NCI-H2107 treated with DMSO at 0.1 percent for 48 hours (cell line): ENCODE measurements around the gene OR51T1.
"Not testable (repeated sequence)": the region's sequence is repeated elsewhere in the genome, so short reads cannot be mapped to it uniquely, and the experiment has no call there.

Source experiments
- DNase-seq: peaks from one replicate; lab custom pipeline; 2025; ENCODE audit not compliant: unreplicated experiment; lab: John Stamatoyannopoulos, UW

OR51T1 gene, protein sequence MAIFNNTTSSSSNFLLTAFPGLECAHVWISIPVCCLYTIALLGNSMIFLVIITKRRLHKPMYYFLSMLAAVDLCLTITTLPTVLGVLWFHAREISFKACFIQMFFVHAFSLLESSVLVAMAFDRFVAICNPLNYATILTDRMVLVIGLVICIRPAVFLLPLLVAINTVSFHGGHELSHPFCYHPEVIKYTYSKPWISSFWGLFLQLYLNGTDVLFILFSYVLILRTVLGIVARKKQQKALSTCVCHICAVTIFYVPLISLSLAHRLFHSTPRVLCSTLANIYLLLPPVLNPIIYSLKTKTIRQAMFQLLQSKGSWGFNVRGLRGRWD

DNA sequence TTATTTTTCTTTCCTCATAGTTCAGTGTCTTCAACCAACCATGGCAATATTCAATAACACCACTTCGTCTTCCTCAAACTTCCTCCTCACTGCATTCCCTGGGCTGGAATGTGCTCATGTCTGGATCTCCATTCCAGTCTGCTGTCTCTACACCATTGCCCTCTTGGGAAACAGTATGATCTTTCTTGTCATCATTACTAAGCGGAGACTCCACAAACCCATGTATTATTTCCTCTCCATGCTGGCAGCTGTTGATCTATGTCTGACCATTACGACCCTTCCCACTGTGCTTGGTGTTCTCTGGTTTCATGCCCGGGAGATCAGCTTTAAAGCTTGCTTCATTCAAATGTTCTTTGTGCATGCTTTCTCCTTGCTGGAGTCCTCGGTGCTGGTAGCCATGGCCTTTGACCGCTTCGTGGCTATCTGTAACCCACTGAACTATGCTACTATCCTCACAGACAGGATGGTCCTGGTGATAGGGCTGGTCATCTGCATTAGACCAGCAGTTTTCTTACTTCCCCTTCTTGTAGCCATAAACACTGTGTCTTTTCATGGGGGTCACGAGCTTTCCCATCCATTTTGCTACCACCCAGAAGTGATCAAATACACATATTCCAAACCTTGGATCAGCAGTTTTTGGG, at the start of gene OR51T1:
Gene OR51T1 (plus strand): TSS at position 41 of the 641 bp plus-strand sequence. CDS start 0 bp downstream, at position 41.
- no peak for DNase-seq

DNA sequence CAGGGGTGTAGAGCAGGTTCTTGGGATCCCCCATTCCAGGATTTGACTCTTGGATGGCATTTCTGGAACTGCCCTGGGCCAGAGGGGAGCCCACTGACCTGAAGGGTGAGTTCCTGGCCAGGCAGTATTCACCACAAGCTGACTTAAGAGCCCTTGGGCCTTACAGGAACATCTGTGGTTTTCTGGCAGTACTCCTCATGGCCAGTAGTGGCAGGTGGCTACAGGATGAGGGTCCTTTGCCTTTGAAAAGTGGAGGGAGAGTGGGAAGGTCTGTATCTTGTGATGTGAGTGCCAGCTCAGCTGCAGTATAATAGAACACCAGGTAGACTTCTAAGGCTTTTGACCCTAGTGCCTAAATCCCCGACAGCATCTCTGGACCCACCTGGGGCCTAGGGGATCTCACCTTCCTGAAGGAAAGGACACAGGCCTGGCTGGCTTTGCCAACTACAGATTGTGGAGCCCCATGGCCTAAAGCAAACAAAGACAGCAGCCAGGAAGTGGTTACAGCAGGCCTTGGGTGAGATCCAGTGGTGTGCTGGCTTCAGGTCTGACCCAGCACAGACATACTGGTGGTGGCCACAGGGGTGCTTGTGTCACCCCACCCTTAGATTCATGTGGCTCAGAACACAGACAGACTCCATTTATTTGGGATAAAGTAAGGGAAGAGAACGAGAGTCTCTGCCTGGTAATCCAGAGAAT, 41.7 kb upstream of the OR51T1 start:
- DNase-seq = no peak

DNA sequence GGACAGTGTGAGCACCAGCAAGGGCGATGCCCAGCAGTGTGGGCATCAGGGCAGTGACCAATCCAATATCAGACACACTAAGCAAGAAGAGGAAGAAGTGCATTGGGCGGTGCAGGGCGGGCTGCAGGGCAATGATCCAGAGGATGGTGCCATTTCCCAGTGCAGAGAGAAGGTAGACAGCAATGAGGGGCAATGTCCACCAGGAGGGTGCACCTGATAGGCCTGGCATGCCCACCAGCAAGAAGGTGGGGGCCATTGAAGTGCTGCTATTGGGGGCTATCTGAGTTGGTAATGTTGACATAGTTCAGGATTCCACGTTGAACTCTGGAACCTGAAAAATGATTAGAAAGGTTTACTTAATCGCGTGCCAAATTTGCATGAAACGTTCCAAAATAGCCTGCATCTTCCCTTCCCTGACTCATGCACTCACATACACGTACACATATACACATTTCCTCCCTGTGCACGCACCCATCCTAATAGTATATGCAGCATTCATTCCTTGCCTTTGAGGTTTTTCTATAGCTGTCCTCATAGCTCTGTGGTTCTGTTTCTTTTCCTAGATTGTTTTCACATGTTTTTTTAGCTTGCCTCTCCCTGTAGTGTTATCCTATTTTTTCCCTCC, 32.7 kb upstream of the OR51T1 start, which contains the start of gene OR51S1:
Gene OR51S1 (minus strand): TSS at position 301 of the 625 bp plus-strand sequence. CDS start 0 bp downstream, at position 301.
- DNase-seq = no peak

- DNase-seq = no peak
These were observed 30.7 kb upstream of the OR51T1 start for GRCh38 chr11:4851033-4851432.

DNA sequence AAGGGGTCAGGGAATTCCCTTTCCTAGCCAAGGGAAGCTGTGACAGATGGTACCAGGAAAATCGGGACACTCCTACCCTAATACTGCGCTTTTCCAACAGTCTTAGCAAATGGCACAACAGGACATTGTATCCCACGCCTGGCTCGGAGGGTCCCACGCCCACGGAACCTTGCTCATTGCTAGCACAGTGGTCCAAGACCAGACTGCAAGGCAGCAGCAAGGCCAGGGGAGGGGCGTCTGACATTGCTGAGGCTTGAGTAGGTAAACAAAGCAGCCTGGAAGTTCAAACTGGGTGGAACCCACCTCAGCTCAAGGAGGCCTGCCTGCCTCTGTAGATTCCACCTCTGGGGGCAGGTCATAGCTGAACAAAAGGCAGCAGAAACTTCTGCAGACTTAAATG, 27.4 kb upstream of the OR51T1 start:
- not testable (repeated sequence) for DNase-seq

DNA sequence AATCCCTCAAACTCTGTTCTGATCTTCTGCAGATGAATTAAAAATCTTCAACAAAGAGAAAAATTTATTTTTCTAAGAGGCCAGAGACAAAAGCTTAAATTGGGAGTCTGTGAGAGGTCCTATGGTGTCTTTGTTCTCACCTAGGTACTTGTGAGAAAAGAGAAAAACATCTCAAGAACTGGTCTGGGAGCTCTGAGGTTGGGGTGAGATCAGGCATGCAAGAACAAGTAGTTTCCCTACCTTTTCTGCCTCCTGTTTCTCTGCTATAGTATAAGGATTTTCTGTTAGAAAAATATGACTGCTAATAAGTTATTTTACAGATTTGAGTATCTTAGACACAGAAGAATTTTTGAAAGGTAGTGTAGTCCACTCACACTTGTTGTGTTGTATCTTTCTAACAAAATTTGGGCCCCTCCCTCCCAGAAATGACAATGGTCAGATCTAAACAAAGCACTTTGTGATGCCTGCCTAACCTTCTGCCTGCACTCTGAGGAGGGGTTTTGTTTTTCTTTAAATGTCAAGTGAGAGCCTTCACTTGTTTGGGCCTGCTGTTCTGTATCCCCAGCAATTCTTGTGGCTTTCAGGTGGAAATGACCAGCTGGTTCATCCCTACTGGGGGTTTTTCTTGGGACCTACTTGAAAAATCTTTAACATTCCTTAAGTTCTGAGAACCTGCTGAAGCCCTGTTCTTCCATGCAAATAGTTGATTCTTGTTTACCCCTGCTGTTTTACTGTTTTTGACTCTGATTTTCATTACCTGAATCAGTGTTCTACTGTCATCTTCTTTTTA, 19.1 kb upstream of the OR51T1 start:
- DNase-seq = no peak

DNA sequence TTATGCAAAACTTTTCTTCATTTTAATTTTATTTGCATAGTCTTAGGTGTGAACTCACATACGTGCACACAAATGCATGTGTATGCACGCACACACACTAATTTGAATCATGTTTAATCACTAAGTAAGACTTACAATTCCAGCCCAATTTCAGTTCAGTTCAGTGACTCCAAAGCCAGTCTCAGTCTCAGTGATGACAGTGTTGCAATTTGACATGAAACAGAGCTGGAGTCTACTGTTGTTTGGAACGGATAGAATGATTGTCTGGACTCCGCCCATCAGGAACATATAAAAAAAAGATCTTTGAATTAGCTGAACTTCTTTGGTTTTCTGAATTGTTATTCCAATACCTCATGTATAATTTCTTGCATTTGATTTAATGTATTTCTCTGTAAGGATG, 17.8 kb upstream of the OR51T1 start:
- DNase-seq = no peak

GRCh38 chr11:4865855-4866254, 15.8 kb upstream of the OR51T1 start:
- no peak for DNase-seq

DNA sequence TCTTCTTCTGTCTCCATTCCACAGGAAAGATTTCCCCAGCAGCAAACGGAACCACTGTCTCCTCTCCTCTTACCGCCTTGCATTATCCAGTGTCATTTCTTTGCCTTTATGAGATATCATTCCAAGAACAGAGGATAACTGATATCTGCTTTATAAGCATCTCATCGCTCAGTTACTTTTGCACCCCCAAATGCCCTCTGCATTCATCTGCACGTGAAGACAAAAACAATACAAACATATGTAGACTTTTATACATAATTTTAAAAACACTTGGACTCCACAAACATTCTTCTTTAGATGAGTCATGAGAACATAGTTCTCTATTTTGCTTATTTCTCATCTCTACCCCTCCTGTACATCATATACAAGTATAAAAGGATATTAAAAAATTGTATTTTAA, 512 bp upstream of the OR51T1 start:
- DNase-seq = no peak

- no peak for DNase-seq
These were observed 843 bp downstream of the OR51T1 start for GRCh38 chr11:4882543-4882942.

DNA sequence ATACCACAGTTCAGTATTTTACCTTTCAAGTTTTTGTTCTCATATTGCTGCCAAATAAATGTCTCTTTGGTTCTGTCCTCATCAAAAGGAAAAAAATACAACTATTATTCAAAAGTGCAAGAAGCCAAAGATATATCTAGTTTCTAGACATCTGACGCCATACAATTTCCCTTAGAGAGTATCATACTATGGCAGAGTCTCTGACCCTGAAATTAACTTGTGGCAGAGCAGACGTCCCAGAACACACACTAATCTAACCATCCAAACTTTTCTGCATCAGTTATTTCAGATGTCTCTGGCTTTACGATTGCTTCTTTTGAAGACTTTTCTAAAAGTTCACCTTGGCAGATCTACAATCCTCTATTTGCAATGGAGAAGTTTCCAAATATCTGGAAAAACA, 2.7 kb downstream of the OR51T1 start:
- no peak for DNase-seq

DNA sequence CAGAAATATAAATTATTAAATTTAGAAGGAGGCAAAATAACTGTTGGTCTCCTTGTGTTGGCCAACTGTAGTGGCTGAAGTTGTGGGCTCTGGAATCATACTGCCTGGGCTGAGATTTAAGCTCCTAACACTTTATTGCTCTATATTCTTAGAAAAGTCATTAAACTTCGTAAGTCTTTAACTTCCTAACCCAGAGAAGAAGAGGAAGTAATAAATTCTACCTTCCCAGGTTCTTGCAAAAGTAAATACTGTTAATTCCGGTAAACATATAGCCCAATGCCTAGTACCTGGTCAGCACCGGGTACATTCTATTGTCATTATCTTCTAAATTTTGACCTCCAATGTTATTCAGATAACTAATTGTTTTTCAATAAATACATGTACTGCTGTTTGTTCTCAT, 4.5 kb downstream of the OR51T1 start:
- no peak for DNase-seq

- no peak for DNase-seq
These were observed 5.9 kb downstream of the OR51T1 start for GRCh38 chr11:4887591-4887990.

GRCh38 chr11:4890279-4890678, 8.6 kb downstream of the OR51T1 start:
- DNase-seq = no peak

- no peak for DNase-seq
These were observed 10.4 kb downstream of the OR51T1 start for GRCh38 chr11:4891996-4892640.

DNA sequence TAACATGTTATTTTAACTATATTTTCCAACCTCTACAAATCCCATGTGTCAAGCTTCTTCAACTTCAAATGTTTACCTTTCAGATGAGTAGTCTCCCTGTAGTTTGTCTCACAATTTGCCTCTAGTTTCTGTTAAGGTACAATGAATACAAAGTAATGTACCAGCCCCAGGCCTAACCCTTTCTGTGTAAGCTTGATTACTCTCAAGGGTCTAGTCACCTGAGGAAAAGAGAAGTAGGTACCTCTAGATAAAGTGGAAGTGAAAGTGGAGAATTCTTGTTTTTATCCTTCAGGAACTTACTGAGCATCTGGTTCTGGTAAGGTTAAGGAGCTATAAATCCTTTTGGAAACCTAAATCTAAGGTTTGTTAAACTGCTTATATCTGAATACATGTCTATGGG, 21.8 kb downstream of the OR51T1 start, which contains the start of gene OR51A7:
Gene OR51A7 (plus strand): TSS at position 300 of the 400 bp plus-strand sequence. CDS start 3,587 bp downstream, outside the sequence.
- no peak for DNase-seq

GRCh38 chr11:4916581-4916980, 34.9 kb downstream of the OR51T1 start:
- no peak for DNase-seq

- DNase-seq = no peak
These were observed 37.5 kb downstream of the OR51T1 start, which contains the start of gene OR51G2 for GRCh38 chr11:4919250-4919649. TSS of gene OR51G2 (minus strand) at chr11:4919350. CDS start at chr11:4915663, 3,687 bp downstream.

GRCh38 chr11:4921796-4922195, 40.1 kb downstream of the OR51T1 start:
- no peak for DNase-seq

DNA sequence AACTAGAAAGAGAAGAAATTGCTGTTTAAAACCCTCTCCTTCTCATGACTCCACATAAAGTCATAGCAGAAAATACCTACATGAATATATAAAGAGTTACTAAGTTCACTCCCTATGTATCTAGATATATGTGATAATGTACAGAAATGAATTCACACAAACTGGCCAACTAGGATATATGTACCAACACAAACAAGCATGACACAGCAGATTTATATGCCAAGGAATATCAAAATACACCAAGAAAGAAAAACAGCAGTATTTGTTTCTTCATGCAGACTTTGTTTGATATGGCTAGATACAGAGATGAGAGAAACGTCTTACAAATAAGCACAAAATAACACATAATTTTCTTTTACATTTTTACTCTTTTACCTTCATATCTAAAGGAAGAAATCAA, 40.6 kb downstream of the OR51T1 start:
- DNase-seq = no peak
